ENCODE data around the gene CD9.
"Not testable (repeated sequence)": the region's sequence is repeated elsewhere in the genome, so short reads cannot be mapped to it uniquely, and the experiment has no call there.

Gene CD9

GRCh38 chr12:6180268-6181051 lies 19.7 kb upstream of the CD9 start:
- no peak for DNase-seq

GRCh38 chr12:6181166-6181565 lies 19.0 kb upstream of the CD9 start:
- DNase-seq, result no peak

- no peak for DNase-seq
Observed at GRCh38 chr12:6181583-6182278, 18.5 kb upstream of the CD9 start.

- DNase-seq, result peak; percentile 32
Observed at GRCh38 chr12:6182279-6182898, 17.8 kb upstream of the CD9 start.

GRCh38 chr12:6183689-6184428 lies 16.3 kb upstream of the CD9 start:
- DNase-seq, result no peak

- DNase-seq, result no peak
Observed at GRCh38 chr12:6185961-6186827, 14.0 kb upstream of the CD9 start.

- DNase-seq, result no peak
Observed at GRCh38 chr12:6187948-6188793, 12.0 kb upstream of the CD9 start.

GRCh38 chr12:6189028-6189427 lies 11.2 kb upstream of the CD9 start:
- DNase-seq, result no peak

GRCh38 chr12:6189952-6190598 lies 10.1 kb upstream of the CD9 start:
- not testable (repeated sequence) for DNase-seq

- DNase-seq, result not testable (repeated sequence)
Observed at GRCh38 chr12:6190767-6191530, 9.3 kb upstream of the CD9 start.

- no peak for DNase-seq
Observed at GRCh38 chr12:6192604-6193380, 7.4 kb upstream of the CD9 start.

- DNase-seq, result no peak
Observed at GRCh38 chr12:6193853-6194815, 6.1 kb upstream of the CD9 start.

- peak; percentile 67 for DNase-seq
Observed at GRCh38 chr12:6195665-6196535, 4.3 kb upstream of the CD9 start.

GRCh38 chr12:6198051-6198450 lies 2.1 kb upstream of the CD9 start:
- DNase-seq, result no peak

GRCh38 chr12:6198556-6198955 lies 1.6 kb upstream of the CD9 start:
- no peak for DNase-seq

- DNase-seq, result no peak
Observed at GRCh38 chr12:6198985-6199530, 1.1 kb upstream of the CD9 start.

Measured in hematopoietic multipotent progenitor cell treated with erythropoietin and hydrocortisone succinate and interleukin-3 and kit ligand, for 8 days (in vitro differentiated cells).